SHP77 (cell line): ENCODE results near the gene PLA2G4D.

Experiments used
- DNase-seq, 2 experiments: peaks; one replicate each; lab custom pipeline; 2025; lab: John Stamatoyannopoulos, UW

PLA2G4D gene

DNA sequence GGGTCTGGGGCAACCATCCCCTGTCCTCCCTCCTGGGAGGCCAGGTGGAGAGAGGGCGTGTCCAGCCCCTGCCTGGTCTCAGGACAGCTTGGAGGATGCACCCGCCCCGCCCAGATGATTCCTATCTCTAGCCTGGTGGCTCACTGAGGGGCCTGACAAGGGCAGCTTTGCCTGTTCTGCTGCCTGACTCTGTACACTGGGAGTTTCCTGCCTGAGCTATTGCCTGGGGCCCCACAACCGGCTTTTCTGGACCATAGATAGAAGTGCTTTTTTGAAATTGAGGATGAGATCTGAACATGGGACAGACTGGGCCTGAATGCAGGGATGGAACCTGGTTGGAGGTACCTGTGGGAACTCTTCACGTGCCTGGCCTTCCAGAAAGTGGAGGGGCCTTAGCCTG is 72.8 kb downstream of the PLA2G4D start:
- no peak for DNase-seq

DNA sequence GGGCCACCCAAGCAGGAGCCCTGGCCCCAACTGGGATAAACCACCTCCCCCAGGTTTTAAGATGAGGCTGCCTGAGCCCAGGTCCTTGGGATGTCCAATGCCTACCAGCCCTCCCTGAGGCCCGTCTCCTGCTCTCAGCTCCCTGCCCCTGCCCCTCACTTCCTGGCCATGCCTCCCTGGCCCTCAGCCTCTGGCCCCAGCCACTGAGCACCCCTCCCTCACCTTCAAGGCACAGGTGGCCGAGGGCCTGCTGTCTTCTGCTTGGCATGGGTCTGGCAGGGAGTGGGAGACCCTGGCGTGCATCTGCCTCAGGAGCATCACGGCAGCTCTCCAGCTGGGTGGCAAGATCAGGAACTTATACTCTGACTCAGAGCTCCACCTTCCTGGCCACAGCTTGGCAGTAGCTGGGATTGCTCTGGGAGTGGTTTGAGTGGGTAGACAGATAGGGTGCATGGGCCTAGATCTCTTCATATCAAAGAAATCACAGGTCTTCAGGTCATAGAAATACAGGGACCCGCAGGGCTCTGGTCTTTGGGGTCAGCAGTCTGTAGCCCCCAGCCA is 73.6 kb downstream of the PLA2G4D start, which contains the start of gene PLA2G4E:
Gene PLA2G4E (minus strand): TSS at position 330 of the 561 bp plus-strand sequence. CDS start 12 bp downstream, at position 318.
- no peak for DNase-seq

DNA sequence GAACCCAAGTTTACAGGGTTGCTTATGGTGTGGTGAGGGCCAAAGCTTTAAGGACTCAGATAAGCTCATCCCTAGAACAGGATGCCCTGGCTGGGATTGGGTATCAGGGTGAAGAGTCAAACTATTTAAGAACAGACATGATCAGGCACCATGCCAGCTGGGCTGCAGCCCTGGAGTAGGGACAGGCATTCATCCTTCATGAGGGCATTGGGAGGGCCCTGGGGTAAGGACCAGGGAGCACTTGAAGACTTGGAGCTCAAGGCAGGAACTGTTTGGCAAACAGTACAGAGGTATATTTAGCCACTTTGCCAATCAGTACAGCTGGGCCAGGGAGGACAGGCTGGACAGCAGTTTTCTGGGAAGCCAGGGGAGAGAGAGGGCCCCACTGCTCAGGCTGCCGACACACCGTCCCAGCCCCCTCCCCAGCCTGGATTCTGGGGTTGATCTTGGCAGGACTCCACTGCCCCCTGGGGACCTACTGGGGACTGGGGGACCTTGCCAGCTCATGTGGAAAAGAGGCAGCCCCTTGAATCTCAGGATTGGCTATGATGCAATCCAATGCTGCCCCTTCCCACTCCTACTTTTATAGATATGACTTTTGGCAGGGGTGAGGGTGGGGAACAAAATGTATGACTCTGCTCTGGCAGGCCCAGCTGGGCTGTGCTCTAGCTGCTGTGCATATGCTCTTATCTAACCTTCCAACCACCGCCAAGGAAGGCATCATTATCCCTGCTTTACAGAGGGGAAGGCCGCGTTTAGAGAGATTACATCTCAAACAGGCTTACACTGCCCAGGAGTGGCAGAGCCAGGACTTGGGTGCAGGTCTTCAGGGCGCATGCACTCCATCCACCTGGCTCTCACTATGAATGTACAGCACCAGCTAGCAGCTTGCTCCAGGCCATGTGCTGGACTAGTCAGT is 75.8 kb downstream of the PLA2G4D start:
- DNase-seq = no peak
